Loucy (cell line): ENCODE data around the gene TECTA.

Experiments
- EZH2phosphoT487 ChIP-seq: fragments of 200-600 bp; IDR thresholded peaks from 2 replicates; pipeline ENCODE4 v1.6.1; 2018; ENCODE audit warnings: antibody characterized with exemption, mild to moderate bottlenecking, moderate library complexity, borderline replicate concordance
- TF ChIP-seq, protein P1 (sequence below): fragments of 200-600 bp; sonication (generic); conservative IDR thresholded peaks from 2 replicates; pipeline ENCODE4 v1.5.1; 2014; ENCODE audit warnings: mild to moderate bottlenecking, antibody characterized with exemption, low read length

DNA sequence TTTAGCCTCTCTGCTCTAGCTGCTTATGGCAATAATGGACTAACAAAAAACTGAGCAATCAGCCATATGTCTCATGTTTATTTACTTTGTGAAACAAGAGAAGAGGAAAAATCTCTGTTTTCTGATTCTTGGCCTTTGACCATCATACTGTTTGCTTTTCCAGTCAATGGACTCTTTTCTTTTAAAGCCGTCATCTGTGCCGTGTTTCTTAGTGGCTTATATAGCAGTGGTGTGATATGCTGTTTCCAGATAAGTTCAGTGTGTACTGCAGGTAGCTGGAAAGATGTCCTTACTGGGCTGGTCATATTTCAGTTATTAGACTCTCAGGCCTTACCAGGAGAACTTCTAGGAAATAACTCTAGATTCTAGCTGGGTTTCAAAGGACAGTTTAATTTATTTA, 33.6 kb upstream of the TECTA start:
- TF ChIP-seq, protein P1, sequence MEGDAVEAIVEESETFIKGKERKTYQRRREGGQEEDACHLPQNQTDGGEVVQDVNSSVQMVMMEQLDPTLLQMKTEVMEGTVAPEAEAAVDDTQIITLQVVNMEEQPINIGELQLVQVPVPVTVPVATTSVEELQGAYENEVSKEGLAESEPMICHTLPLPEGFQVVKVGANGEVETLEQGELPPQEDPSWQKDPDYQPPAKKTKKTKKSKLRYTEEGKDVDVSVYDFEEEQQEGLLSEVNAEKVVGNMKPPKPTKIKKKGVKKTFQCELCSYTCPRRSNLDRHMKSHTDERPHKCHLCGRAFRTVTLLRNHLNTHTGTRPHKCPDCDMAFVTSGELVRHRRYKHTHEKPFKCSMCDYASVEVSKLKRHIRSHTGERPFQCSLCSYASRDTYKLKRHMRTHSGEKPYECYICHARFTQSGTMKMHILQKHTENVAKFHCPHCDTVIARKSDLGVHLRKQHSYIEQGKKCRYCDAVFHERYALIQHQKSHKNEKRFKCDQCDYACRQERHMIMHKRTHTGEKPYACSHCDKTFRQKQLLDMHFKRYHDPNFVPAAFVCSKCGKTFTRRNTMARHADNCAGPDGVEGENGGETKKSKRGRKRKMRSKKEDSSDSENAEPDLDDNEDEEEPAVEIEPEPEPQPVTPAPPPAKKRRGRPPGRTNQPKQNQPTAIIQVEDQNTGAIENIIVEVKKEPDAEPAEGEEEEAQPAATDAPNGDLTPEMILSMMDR = no peak
- no peak for TF ChIP-seq EZH2phosphoT487
